PC-9 (cell line): ENCODE results near the gene BTBD16. TPM values are rescaled to one million over a fixed set of nuclear protein-coding genes. Genes with fewer than 3 reads are reported as not detected.

Experiments used
- BruUV-seq: library from RNA; stranded (reverse); fragments of 400-500 nt; replicated peaks from 2 replicates; lab custom pipeline; 2021; lab: Mats Ljungman, UMichigan
- CTCF ChIA-PET: fragments of 300-600 bp; sonication (Branson Sonifier 250); formaldehyde crosslinking; loops from one replicate; lab custom pipeline; 2022; ENCODE audit warnings: antibody characterized with exemption; lab: Charles Lee
- POLR2A ChIA-PET: fragments of 300-600 bp; sonication (Branson Sonifier 250); formaldehyde crosslinking; loops from one replicate; lab custom pipeline; 2022; ENCODE audit warnings: antibody characterized with exemption; ENCODE audit not compliant: unreplicated experiment; lab: Charles Lee
- DNase-seq, 2 experiments: peaks; one replicate each; pipeline versions ENCODE4 v3.0.0 to v3.0.0-alpha.2; 2015 to 2022; ENCODE audit warnings: mixed read lengths in 1 of 2
- H2AFZ ChIP-seq: fragments of 200-600 bp; sonication (generic); 2 replicates; pipeline ENCODE4 v1.8.1; 2017; ENCODE audit warnings: antibody characterized with exemption
- H3F3A ChIP-seq: fragments of 200-600 bp; sonication (generic); 2 replicates; pipeline ENCODE4 v1.8.1; 2017; ENCODE audit warnings: antibody characterized with exemption, mild to moderate bottlenecking, low read depth; ENCODE audit not compliant: insufficient read depth
- H3K27ac ChIP-seq: fragments of 200-600 bp; sonication (generic); 2 replicates; pipeline ENCODE4 v1.6.1; 2016; ENCODE audit warnings: mixed run types
- H3K27me3 ChIP-seq: fragments of 200-600 bp; sonication (generic); 2 replicates; pipeline ENCODE4 v1.6.1; 2016; ENCODE audit warnings: low read depth, mixed run types; ENCODE audit not compliant: insufficient read depth
- H3K36me3 ChIP-seq: fragments of 200-600 bp; sonication (generic); 2 replicates; pipeline ENCODE4 v1.6.1; 2016; ENCODE audit warnings: low read depth, mixed run types
- H3K4me1 ChIP-seq: fragments of 200-600 bp; sonication (generic); replicated peaks from 2 replicates; pipeline ENCODE4 v1.6.1; 2016; ENCODE audit warnings: mixed run types; ENCODE audit not compliant: insufficient read depth
- H3K4me2 ChIP-seq: fragments of 200-600 bp; sonication (generic); 2 replicates; pipeline ENCODE4 v1.6.1; 2017; ENCODE audit warnings: mixed run types
- H3K4me3 ChIP-seq: fragments of 200-600 bp; sonication (generic); 2 replicates; pipeline ENCODE4 v1.6.1; 2016; ENCODE audit warnings: mixed run types
- H3K79me2 ChIP-seq: fragments of 200-600 bp; sonication (generic); 2 replicates; pipeline ENCODE4 v1.6.1; 2017; ENCODE audit warnings: low read depth, mixed run types
- H3K9me2 ChIP-seq: fragments of 200-600 bp; sonication (generic); 2 replicates; pipeline ENCODE4 v1.8.1; 2017; ENCODE audit warnings: mild to moderate bottlenecking; ENCODE audit not compliant: insufficient read depth
- H3K9me3 ChIP-seq: fragments of 200-600 bp; sonication (generic); 2 replicates; pipeline ENCODE4 v1.8.1; 2016; ENCODE audit warnings: low read depth; ENCODE audit not compliant: insufficient read depth
- H4K20me1 ChIP-seq: fragments of 200-600 bp; sonication (generic); 2 replicates; pipeline ENCODE4 v1.8.1; 2017; ENCODE audit not compliant: insufficient read depth
- EZH2 ChIP-seq: fragments of 200-600 bp; sonication (generic); IDR thresholded peaks from 2 replicates; pipeline ENCODE4 v1.8.0; 2017; ENCODE audit warnings: antibody characterized with exemption, low read depth
- intact Hi-C: fragments of 100-400 bp; cut with micrococcal nuclease; formaldehyde crosslinking; loops from one replicate; pipeline ENCODE4 v1.10.0; 2022; ENCODE audit not compliant: unreplicated experiment
- total RNA-seq: library from RNA; stranded (reverse); gene quantifications from 2 replicates; pipeline ENCODE4 v1.2.3, GENCODE V29; 2021
- TF ChIP-seq, protein P1 (sequence below): fragments of 200-600 bp; sonication (generic); conservative IDR thresholded peaks from 2 replicates; pipeline ENCODE4 v1.6.1; 2017; ENCODE audit warnings: mixed run types, antibody characterized with exemption, mild to moderate bottlenecking, moderate library complexity

The BTBD16 gene
- total RNA-seq, 1 experiment from 2014 or later: 0.37 TPM

DNA sequence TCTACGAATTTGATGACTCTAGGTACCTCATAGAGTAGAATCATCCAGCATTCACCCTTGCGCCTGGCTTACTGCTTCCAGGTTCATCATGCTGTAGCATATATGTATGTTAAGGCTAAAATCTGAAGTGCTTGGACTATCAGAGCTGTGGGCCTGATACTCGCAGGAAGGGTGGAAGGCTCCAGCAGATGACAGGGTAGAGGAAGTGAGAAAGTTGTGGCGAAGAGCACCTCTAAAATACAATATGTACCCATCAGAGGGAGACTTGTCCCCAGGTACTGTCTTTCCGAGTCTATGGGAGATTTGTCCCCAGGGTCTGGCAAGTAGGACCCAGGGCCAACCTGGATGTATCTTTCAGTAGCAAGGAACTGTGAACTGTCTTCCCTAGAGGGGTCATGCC lies 55.3 kb downstream of the BTBD16 start:
- Histone ChIP-seq H3F3A (no peaks in the 10 kb centered on the region), H3K9me3 (no peaks in the 10 kb centered on the region), H3K4me3 (no peak overlapping the region), H3K36me3 (no peaks in the 10 kb centered on the region), H3K79me2 (no peaks in the 10 kb centered on the region), H2AFZ (no peak overlapping the region), H3K4me2 (no peak overlapping the region), H3K4me1 (no peaks in the 10 kb centered on the region), H3K9me2 (no peaks in the 10 kb centered on the region), H4K20me1 (no peaks in the 10 kb centered on the region), H3K27ac (no peak overlapping the region), H3K27me3 (no peaks in the 10 kb centered on the region)
- BruUV-seq: no TSS peak
- POLR2A ChIA-PET: no interaction called here
- DNase-seq: no peak
- TF ChIP-seq EZH2: no peak
- TF ChIP-seq, protein P1, sequence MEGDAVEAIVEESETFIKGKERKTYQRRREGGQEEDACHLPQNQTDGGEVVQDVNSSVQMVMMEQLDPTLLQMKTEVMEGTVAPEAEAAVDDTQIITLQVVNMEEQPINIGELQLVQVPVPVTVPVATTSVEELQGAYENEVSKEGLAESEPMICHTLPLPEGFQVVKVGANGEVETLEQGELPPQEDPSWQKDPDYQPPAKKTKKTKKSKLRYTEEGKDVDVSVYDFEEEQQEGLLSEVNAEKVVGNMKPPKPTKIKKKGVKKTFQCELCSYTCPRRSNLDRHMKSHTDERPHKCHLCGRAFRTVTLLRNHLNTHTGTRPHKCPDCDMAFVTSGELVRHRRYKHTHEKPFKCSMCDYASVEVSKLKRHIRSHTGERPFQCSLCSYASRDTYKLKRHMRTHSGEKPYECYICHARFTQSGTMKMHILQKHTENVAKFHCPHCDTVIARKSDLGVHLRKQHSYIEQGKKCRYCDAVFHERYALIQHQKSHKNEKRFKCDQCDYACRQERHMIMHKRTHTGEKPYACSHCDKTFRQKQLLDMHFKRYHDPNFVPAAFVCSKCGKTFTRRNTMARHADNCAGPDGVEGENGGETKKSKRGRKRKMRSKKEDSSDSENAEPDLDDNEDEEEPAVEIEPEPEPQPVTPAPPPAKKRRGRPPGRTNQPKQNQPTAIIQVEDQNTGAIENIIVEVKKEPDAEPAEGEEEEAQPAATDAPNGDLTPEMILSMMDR: no peak
- intact Hi-C loops: no loop called here
- CTCF ChIA-PET: no interaction called here

DNA sequence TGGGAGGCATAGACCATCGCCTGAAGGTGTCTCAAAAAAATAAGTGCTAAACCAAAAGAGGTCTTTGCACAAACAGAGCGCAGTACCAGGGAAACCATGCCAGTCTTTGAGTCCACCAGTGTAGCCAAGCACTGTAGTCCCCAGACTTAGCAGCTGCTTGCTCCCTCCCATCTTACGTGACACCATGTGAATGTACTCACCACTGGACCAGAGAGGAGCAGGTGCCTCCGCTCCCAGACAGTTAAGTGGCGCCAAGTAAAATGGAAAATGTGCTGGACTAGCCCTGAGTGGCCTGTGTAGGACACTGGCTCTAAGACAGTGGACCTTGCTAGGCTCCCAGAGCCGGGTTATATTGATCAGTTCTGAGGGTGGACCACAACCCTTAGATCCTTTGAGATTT lies 55.7 kb downstream of the BTBD16 start:
- Histone ChIP-seq H2AFZ (no peak overlapping the region), H3K79me2 (no peaks in the 10 kb centered on the region), H4K20me1 (no peaks in the 10 kb centered on the region), H3K27me3 (no peaks in the 10 kb centered on the region), H3K4me2 (no peak overlapping the region), H3K4me1 (no peaks in the 10 kb centered on the region), H3K36me3 (no peaks in the 10 kb centered on the region), H3K4me3 (no peak overlapping the region), H3K9me2 (no peaks in the 10 kb centered on the region), H3F3A (no peaks in the 10 kb centered on the region), H3K27ac (no peak overlapping the region), H3K9me3 (no peaks in the 10 kb centered on the region)
- POLR2A ChIA-PET: no interaction called here
- no peak for DNase-seq
- CTCF ChIA-PET: no interaction called here
- intact Hi-C loops: no loop called here
- BruUV-seq: no TSS peak
- TF ChIP-seq EZH2: no peak
- TF ChIP-seq, protein P1: no peak

DNA sequence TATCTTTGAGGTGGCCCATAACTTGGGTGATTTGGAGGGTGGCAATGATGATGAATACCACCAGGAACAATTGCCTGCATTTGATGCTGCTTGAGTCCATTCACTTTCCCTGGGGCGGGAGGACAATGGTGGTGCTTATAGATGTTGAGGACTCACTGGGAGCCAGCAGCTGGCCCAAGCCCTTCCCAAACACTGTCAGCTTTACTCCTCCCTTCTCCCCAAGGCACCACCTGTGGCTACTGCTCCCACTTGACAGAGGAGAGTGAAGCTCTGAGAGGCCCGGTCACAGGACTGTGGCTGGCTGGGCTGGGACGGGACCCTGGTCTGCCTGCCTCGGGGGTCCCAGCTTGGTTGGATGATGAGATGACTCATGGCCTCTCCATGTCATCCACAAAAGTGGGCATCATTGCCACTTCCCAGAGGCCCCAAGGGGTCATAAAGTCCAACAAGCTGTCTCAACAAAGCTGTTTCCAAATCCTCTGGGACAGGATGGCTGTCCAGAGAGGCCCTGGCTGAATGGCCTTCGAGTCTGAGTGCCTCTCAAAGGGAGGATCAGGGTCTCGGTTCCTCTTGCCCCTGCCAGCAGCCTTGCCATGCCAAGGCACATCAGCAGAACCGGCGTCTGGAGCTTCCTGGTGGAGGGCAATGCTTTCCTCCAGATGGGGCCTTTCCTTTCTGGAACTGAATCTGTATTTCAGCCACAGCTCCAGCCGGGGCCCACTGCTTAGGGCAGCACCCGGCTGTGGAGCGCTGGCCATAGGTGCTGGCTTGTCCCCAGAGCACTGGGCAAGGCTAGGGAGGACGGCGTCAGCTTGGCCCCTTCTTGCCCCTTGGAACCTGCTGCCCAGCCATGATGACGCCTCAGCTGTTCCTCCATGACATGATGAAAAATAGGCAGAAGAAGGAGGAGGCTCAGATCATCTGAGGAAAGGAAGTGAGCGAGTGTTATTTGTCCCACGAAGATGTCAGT lies 56.4 kb downstream of the BTBD16 start:
- DNase-seq: no peak
- ChIA-PET CTCF (no interaction called here), POLR2A (no interaction called here)
- Histone ChIP-seq H3K27ac (no peak overlapping the region), H3K4me1 (no peaks in the 10 kb centered on the region), H2AFZ (no peak overlapping the region), H4K20me1 (no peaks in the 10 kb centered on the region), H3F3A (no peaks in the 10 kb centered on the region), H3K9me3 (no peaks in the 10 kb centered on the region), H3K79me2 (no peaks in the 10 kb centered on the region), H3K4me3 (no peak overlapping the region), H3K27me3 (no peaks in the 10 kb centered on the region), H3K9me2 (no peaks in the 10 kb centered on the region), H3K4me2 (no peak overlapping the region), H3K36me3 (no peaks in the 10 kb centered on the region)
- TF ChIP-seq, protein P1: no peak
- TF ChIP-seq EZH2: no peak
- intact Hi-C loops: no loop called here
- no TSS peak for BruUV-seq
